HG02981 (cell line): ENCODE results near the gene FBXL15.

ENCODE experiments used
- ATAC-seq: cut with Tn5 transposase; IDR thresholded peaks from one replicate; pipeline ENCODE4 v1.9.1; 2021; ENCODE audit warnings: mild to moderate bottlenecking, moderate library complexity; ENCODE audit not compliant: unreplicated experiment

Gene FBXL15

GRCh38 chr10:102424916-102425315 lies 4.3 kb downstream of the FBXL15 start:
- ATAC-seq: no peak

- no peak for ATAC-seq
Observed at GRCh38 chr10:102425444-102425843, 4.8 kb downstream of the FBXL15 start.

GRCh38 chr10:102426803-102427287 lies 6.2 kb downstream of the FBXL15 start:
- ATAC-seq: no peak

GRCh38 chr10:102429468-102429867 lies 8.8 kb downstream of the FBXL15 start:
- no peak for ATAC-seq

- ATAC-seq: no peak
Observed at GRCh38 chr10:102431452-102432124, 11.0 kb downstream of the FBXL15 start.

- ATAC-seq: peak; percentile 90
Observed at GRCh38 chr10:102432162-102432950, 11.7 kb downstream of the FBXL15 start, which contains the start of gene CUEDC2. CUEDC2 (minus strand) TSS chr10:102432574; CDS start chr10:102425188, 7,386 bp downstream.

GRCh38 chr10:102433619-102434046 lies 13.0 kb downstream of the FBXL15 start:
- ATAC-seq: no peak

GRCh38 chr10:102434394-102435132 lies 13.9 kb downstream of the FBXL15 start:
- ATAC-seq: no peak

GRCh38 chr10:102435133-102435497 lies 14.5 kb downstream of the FBXL15 start:
- ATAC-seq: no peak

GRCh38 chr10:102435529-102436233 lies 15.0 kb downstream of the FBXL15 start:
- no peak for ATAC-seq

GRCh38 chr10:102436312-102436711 lies 15.7 kb downstream of the FBXL15 start:
- no peak for ATAC-seq

- ATAC-seq: no peak
Observed at GRCh38 chr10:102437515-102437914, 16.9 kb downstream of the FBXL15 start.

GRCh38 chr10:102438374-102438773 lies 17.7 kb downstream of the FBXL15 start:
- ATAC-seq: no peak

- no peak for ATAC-seq
Observed at GRCh38 chr10:102444851-102445250, 24.2 kb downstream of the FBXL15 start.

GRCh38 chr10:102449321-102450123 lies 28.9 kb downstream of the FBXL15 start:
- peak; percentile 41 for ATAC-seq

- no peak for ATAC-seq
Observed at GRCh38 chr10:102450124-102450373, 29.4 kb downstream of the FBXL15 start.

GRCh38 chr10:102450374-102451104 lies 29.9 kb downstream of the FBXL15 start:
- ATAC-seq: peak; percentile 79

- ATAC-seq: no peak
Observed at GRCh38 chr10:102451105-102451969, 30.7 kb downstream of the FBXL15 start, which contains the start of gene C10orf95. C10orf95 (minus strand) TSS chr10:102451543; CDS start chr10:102451093, 450 bp downstream.
